ENCODE results near the gene KREMEN2. TPM values are rescaled to one million over a fixed set of nuclear protein-coding genes. Genes with fewer than 3 reads are reported as not detected.

Gene KREMEN2
- total RNA-seq, 4 donors from 2014 or later: not detected

- ATAC-seq (ENCODE audit: low FRiP score): no peak
- DNase-seq (ENCODE audit: low spot score): no peak
- no peak for TF ChIP-seq CTCF (IDR thresholded peaks at IDR 0.05)
Observed at GRCh38 chr16:2933136-2933535, 30.9 kb upstream of the KREMEN2 start.

GRCh38 chr16:2933701-2934100 lies 30.4 kb upstream of the KREMEN2 start:
- no peak for TF ChIP-seq CTCF (IDR thresholded peaks at IDR 0.05)
- ATAC-seq (ENCODE audit: low FRiP score) (no peak), DNase-seq (ENCODE audit: low spot score) (no peak)

GRCh38 chr16:2934450-2934849 lies 29.6 kb upstream of the KREMEN2 start:
- DNase-seq (ENCODE audit: low spot score): no peak
- TF ChIP-seq CTCF (IDR thresholded peaks at IDR 0.05): no peak
- no peak for ATAC-seq (ENCODE audit: low FRiP score)

- no peak for TF ChIP-seq CTCF (IDR thresholded peaks at IDR 0.05)
- DNase-seq (ENCODE audit: low spot score) (no peak), ATAC-seq (ENCODE audit: low FRiP score) (no peak)
Observed at GRCh38 chr16:2936436-2937011, 27.6 kb upstream of the KREMEN2 start.

GRCh38 chr16:2937170-2937569 lies 26.9 kb upstream of the KREMEN2 start:
- no peak for ATAC-seq (ENCODE audit: low FRiP score)
- TF ChIP-seq CTCF (IDR thresholded peaks at IDR 0.05): no peak
- DNase-seq (ENCODE audit: low spot score): no peak

GRCh38 chr16:2938206-2938605 lies 25.9 kb upstream of the KREMEN2 start:
- ATAC-seq (ENCODE audit: low FRiP score) (no peak), DNase-seq (ENCODE audit: low spot score) (no peak)
- TF ChIP-seq CTCF (IDR thresholded peaks at IDR 0.05): no peak

GRCh38 chr16:2939968-2940367 lies 24.1 kb upstream of the KREMEN2 start:
- ATAC-seq (ENCODE audit: low FRiP score): no peak
- no peak for TF ChIP-seq CTCF (IDR thresholded peaks at IDR 0.05)
- DNase-seq (ENCODE audit: low spot score): no peak

Measured in omental fat pad (tissue), 4 donors.